Umbilical cord (tissue), 2 donors: Measurements from ENCODE around the gene CNPY3. TPM values are rescaled to one million over a fixed set of nuclear protein-coding genes. Genes with fewer than 3 reads are reported as not detected.
"Not testable (repeated sequence)": the region's sequence is repeated elsewhere in the genome, so short reads cannot be mapped to it uniquely, and the experiment has no call there.

ENCODE experiments used
- DNase-seq: peaks from one replicate; pipeline ENCODE4 v3.0.0-alpha.2; 2015; ENCODE audit warnings: low spot score
- total RNA-seq: library from RNA; depleted of rRNA; stranded (reverse); fragments of >200 nt; gene quantifications from one replicate; pipeline ENCODE4 v1.2.3, GENCODE V29; 2014; ENCODE audit warnings: low replicate concordance; ENCODE audit not compliant: insufficient read depth

CNPY3 gene
- total RNA-seq: 14.4 TPM

DNA sequence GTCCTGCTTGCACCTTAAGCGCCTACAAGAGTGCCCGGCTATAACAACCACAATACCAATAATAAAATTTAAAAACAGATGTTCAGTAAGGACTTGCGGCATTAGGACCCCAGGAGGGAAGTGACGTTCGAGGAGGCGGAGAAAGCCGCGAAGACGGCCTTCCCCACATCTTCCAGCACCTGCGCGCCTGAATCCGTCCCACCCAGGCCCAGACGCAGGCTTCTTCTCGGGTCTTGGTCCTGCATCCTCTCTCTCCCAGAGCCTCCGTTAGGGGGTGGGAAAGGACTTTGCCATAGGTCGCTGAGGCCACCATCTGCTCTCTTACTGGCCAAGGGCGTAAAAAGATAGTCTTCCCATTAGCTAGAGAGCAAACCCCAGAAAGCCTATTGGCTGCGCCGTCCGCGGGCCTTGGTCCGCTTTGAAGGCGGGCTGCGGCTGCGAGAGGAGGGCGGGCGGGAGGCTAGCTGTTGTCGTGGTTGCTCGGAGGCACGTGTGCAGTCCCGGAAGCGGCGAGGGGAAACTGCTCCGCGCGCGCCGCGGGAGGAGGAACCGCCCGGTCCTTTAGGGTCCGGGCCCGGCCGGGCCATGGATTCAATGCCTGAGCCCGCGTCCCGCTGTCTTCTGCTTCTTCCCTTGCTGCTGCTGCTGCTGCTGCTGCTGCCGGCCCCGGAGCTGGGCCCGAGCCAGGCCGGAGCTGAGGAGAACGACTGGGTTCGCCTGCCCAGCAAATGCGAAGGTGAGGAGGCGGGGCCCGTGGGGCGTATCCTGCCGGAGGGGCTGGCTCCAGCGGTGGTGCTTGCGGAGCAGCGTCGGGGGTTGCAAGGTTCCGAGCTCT lies at the start of gene CNPY3:
Gene CNPY3, plus strand, starts transcription at position 495 of the 835 bp plus-strand sequence. Its CDS starts 91 bp downstream, at position 586.
- peak; percentile 98 for DNase-seq

DNA sequence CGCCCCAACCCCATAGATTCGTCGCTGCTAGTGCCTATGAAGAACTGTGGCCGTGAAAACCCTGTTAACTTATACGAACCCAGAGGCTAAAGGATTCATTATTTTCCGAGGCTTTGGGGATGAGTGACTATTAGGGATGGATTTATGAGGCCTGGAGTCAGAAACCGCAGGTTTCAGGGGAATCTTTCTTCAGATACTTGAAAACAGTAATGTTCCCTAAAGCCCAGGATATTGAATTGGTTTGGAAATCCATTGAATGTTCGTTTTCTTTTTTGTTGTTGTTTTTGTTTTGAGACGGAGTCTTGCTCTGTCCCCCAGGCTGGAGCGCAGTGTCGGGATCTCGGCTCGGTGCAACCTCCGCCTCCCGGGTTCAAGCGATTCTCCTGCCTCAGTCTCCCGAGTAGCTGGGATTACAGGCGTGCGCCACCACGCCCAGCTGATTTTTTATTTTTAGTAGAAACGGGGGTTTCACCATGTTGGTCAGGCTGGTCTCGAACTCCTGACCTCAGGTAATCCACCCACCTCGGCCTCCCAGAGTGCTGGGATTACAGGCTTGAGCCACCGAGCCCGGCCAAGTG lies 49.0 kb upstream of the CNPY3 start:
- DNase-seq: not testable (repeated sequence)

DNA sequence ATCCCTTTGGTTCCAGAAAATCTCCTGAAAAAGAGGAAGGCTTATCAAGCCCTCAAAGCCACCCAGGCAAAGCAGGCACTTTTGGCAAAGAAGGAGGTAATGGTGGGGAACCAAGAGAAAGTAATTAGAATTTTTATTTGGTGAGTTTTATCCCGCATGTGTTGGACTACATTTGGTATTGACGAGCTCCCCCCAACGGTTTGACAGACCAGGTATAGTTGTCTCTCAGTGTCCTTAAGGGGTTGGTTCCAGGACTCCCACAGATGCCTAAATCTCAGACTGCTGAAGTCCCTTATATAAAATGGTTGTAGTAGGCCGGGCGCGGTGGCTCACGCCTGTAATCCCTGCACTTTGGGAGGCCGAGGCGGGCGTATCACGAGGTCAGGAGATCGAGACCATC lies 48.4 kb upstream of the CNPY3 start:
- not testable (repeated sequence) for DNase-seq

DNA sequence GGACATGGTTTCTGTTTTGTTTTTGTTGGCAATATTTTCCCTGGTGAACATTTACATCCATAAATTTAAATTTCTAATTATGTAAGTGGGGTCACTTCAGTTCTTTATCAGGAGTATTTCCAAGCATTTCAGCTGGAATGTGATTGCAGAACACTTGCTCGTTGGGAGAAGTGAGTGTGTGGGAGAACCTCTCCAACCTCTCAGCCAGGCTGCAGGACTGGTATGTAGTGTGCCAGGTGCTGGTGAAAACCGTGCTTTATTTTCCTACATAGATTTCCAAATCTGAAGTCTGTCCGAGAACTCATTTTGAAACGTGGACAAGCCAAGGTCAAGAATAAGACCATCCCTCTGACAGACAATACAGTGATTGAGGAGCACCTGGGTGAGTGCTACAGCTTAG lies 43.6 kb upstream of the CNPY3 start:
- DNase-seq: no peak

DNA sequence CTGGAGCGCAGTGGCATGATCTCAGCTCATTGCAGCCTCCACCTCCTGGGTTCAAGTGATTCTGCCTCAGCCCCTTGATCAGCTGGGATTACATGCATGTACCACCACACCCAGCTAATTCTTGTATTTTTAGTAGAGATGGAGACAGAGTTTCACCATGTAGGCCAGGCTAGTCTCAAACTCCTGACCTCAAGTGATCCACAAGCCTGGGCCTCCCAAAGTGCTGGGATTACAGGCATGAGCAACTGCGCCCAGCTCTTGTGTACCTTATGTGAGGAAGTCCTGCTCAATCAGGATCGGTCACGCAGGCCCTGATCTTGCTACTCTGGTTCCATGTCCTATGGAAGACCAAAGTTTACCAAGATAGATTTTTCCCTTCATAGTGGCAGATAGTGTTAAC lies 41.1 kb upstream of the CNPY3 start:
- not testable (repeated sequence) for DNase-seq

DNA sequence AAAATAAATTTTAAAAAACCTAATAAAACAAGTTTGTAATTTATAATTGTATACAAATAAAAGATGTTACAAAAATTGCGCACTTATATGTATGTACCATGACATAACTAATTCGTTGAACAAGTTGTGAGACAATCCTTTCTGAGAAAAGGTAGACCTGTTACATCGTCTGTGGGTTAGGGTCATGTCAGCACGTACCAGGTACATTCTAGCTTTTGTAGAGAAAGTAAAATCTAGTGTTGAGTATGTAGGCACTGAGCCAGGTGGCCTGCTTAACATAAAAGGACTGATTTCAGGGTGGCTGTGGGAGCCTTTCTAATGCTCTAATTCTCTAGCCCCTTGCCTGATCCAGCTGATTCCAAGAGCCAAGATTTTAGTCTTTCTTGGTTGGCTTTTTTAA lies 39.5 kb upstream of the CNPY3 start:
- DNase-seq: no peak

DNA sequence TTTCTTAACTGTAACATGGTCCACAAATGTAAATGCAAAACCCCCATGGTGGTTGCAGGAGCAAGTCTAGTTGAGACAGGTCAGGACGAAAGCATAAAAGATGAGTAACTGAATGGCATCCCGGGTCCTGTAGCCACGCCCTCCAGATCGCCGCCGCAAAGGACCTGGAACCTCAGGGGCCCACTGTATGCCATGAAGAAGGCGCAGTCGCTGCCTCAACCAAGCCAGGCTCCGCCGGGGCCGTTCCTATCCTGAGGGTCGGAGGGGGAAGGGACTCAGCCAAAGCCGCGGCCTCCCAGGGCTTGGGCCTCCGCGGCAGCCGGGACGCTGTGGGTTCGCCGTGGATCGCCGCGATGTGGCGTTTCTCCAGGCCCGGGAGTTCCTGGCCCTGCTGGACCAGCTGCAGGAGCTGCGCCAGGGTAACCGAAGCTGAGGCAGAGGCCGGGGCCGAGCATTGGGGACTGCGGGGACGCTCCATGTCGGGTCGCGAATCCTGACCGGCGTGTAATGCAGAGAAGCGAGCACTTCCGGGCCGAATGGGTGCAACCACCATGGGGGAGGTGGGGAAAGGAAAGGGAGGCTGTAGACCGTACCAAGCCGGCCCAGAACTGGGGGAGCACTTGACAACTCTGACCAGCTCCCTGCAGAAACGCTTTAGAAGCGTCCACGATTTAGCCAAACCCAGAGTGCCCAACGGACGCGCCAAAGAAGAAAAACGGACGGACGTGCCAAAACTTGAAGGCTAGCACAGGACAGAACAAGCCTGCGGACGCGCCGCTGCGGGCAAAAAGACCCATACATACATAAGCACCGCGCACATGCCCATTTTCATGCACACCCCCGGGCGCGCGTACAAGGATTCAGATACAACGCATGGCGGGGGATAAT lies 38.7 kb upstream of the CNPY3 start:
- peak; percentile 98 for DNase-seq

DNA sequence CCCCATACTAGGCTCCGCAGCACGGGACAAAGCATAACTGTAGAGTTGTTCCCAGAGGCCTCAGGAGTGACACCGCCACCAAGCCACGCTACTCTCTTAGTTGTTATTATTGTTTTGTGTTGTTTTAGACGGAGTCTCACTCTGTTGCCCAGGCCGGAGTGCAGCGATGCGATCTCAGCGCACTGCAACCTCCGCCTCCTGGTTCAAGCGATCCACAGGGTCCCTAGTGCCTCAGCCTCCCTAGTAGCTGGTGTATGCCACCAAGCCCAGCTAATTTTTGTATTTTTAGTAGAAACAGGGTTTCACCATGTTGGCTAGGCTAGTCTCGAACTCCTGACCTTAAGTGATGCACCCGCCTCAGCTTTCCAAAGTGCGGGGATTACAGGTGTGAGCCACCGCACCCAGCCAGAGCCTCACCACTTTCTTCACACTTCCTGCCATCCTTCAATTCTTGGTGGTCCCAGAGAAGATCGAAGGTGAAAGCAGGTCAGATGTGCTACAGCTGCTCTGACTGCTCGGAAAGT lies 38.0 kb upstream of the CNPY3 start:
- no peak for DNase-seq

DNA sequence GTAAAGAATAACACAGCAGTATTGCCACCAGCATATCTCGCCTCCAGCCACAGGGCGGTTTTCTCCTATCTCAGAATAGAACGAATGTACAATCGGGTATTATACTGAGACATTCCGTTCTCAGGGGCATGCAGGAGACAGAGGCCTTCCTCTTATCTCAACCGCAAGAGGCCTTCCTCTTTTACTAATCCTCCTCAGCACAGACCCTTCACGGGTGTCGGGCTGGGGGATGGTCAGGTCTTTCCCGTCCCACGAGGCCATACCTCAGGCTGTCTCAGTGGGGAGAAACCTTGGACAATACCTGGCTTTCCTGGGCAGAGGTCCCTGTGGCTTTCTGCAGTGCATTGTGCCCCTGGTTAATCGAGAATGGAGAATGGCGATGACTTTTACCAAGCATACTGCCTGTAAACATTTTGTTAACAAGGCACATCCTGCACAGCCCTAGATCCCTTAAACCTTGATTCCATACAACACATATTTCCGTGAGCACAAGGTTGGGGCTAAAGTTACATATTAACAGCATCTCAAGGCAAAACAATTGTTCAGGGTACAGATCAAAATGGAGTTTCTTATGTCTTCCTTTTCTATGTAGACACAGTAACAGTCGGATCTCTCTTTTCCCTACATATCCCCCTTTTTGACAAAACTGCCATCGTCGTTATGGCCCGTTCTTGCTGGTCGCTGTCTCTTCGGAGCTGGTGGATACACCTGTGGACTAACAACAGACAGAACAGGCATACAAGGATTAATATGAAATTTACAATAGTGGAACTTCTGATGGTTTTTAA lies 35.0 kb upstream of the CNPY3 start:
- not testable (repeated sequence) for DNase-seq

DNA sequence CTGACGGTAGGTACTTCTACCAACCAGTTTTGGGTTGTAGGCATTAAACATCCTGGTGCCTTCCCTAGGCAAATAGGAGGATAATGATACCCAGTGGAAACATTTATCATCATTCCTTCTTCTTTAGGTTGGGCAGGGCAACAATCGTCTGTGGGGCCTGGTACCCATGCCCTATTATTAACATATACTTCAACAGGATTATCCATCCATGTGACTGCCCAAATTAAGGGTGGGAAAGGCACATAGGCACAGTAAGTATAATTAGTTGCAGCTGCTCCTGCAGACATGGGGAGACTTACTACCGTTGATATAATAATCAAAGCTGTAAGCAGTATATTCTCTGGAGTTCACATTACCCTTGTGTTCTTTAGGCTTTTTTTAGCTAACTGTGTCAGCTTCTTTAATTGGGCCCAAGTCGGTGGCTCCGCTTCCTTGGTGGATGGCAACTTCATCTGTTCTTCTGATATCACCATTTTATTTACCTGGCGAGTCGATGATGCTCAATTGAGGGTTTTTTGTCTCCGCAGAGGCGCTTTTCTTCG lies 33.0 kb upstream of the CNPY3 start:
- DNase-seq: no peak

DNA sequence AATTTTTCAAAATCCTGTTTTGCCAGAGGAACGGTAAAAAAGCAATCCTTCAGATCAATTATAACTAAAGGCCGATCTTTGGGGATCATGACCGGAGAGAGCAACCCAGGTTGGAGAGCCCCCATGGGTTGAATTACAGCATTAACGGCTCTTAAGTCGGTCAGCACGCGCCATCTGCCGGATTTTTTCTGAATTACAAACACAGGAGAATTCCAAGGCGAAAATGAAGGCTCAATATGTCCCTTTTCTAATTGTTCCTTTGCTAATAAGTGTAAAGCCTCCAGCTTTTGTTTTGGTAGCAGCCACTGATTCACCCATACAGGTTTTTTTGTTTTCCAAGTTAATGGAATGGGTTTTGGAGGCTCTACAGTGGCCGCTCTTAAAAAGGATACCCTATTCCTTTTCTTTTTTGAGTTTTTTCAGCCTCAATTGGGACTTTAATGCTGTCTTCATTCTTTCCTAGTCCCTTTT lies 30.4 kb upstream of the CNPY3 start:
- peak; percentile 69 for DNase-seq

DNA sequence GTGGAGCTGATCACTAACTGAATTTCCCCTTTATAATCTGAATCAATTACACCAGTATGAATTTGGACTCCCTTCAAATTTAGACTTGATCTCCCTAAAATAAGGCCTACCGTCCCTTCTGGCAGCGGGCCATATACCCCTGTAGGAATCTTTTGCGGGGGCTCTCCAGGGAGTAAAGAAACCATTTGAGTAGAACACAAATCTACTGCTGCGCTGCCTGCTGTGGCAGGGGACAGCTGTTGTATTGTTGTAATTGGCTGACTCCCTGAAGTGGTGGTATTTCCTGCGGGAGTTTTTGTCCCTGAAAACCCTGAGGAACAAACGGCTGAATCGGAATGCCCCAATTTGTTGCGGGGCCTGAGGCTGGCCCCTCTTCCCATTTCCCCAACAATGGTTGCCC lies 29.4 kb upstream of the CNPY3 start:
- DNase-seq: no peak

DNA sequence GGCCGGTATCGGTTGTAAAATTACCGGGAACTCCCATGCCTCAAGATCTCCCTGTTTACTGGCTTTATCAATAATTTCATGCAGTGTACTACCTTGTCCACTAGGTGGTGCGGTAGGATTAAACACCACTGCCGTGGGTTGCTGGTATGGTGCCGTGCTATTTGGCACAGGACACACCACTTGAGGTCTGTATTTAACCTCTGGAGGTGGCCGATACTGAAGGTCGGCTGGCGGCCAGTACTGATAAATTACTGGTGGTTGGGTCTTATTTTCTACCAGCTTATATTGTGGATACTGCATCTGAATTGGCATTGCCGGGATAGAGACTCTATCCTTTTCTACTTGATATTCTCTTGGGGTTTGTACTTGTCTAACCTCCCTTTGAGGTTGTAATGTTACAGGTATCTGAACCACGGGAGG lies 27.7 kb upstream of the CNPY3 start:
- DNase-seq: peak; percentile 89

DNA sequence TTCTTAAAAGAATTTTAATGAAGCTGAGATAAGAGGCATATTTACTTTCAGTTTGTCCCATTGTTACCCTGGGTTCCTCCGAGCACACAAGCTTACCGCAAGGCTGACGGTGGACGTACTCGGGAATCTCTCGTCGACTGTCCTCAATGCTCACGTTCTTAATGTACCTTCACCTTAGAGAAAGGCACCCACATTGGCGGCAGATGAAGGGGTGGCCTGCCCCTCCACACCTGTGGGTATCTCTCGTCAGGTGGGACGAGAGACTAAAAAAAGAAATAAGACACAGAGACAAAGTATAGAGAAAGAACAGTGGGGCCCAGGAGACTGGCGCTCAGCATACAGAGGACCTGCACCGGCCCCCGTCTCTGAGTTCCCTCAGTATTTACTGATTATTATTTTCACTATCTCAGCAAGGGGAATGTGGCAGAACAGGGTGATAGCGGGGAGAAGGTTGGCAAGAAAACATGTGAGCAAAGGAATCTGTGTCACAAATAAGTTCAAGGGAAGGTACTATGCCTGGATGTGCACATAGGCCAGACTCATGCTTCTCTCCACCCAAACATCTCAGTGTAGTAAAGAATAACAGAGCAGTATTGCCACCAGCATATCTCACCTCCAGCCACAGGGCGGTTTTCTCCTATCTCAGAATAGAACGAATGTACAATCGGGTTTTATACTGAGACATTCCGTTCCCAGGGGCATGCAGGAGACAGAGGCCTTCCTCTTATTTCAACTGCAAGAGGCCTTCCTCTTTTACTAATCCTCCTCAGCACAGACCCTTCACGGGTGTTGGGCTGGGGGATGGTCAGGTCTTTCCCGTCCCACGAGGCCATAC lies 26.6 kb upstream of the CNPY3 start:
- DNase-seq: not testable (repeated sequence)

DNA sequence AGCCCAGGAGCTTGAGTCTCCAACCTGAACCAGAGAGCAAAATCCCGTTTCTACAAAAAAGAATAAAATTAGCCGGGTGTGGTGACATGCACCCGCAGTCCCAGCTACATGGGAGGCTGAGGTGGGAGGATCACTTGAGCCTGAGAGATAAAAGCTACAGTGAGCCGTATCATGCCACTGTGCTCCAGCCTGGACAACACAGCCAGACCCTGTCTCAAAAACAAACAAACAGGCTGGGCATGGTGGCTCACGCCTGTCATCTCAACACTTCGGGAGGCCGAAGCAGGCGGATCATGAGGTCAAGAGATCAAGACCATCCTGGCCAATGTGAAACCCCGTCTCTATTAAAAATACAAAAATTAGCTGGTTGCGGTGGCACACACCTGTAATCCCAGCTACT lies 24.8 kb upstream of the CNPY3 start:
- no peak for DNase-seq

DNA sequence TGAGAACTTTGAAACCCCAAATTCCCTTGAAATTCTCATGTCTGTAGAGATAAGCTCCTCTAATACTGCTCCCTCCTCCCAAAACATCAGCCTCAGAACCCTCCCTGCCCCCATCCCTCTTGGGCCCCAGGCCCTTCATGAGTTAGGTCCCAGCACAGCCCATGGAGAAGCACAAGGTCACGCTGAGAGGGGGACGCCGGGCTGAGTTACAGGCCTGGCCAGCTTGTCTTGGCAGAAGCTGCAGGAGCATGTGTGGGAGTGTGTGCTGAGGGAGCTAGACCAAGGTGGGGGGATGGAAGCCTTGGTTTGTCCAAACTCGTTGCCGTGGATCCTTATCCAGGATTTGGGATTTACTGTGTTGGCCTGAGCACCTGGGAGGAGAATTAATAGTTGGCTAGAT lies 21.9 kb upstream of the CNPY3 start:
- DNase-seq: no peak

DNA sequence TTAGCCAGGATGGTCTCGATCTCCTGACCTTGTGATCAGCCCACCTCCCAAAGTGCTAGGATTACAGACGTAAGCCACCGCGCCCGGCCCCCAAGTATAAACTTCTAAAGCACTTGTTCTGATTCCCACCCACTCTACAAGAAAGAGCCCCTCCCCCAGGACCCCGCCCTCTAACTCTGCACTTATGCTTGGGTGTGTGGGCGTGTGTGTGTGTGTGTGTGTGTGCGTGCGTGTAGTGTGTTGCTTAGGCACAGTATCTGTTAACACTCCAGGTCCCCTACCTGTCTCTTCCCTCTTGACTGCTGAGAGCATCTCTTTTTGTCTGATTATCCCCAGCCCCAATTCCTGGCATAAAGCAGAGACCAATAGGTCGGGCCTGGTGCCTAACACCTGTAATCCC lies 19.4 kb upstream of the CNPY3 start:
- no peak for DNase-seq

DNA sequence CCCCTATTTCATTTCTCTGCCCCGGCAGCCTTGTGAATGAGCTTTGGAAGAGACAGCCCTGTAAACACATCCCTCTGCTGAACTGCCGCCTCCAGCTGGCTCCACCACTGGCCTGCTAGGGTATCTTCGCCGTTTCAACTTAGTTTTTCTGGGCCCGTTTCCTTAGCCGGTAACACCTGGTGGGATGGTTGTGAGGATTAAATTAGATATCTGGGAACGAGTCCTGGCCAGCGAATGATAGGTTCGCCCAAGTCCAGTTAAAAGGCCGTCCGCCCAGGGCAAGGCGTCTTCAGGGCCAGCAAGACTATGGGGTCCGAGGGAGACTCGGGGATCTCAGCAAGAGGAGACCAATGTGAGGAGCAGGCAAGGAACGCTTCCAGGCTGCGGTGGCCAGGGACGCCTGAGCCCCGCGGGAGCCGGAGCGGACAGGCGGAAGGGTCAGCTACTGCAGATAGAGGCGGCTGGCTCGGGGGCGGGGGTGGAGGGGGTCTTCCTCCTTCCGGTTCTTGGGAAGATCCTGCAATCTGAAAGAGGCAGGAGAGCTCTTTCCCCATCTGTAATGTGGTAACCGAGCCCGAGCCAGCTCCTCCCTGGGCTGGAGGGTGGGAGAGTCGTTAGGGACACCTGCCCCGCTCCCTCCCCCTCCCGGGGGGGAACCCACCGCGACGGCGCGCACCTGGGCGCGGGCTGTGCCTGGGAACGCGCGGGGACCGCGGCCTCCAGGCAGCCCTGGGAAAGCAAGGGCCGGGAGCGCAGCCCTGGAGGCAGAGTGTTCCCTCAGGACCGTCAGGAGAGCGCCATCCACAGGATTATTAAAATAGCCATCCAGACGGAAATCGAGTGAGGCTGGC lies 17.9 kb upstream of the CNPY3 start:
- DNase-seq: no peak

DNA sequence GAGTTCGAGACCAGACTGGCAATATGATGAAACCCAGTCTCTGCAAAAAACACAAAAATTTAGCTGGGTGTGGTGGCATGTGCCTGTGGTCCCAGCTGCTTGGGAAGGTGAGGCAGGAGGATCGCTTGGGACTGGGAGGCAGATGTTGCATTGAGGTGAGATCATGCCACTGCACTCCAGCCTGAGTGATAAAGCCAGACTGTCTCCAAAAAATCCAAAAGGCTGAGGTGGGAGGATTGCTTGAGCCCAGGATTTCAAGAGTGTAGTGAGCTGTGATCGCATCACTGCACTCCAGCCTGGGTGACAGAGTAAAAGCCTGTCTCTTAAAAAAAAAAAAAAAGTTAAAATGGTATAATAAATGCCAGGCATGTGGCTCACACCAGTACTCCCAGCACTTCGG lies 14.7 kb upstream of the CNPY3 start:
- DNase-seq: no peak
